A673 (cell line): ENCODE data around the gene FNBP1.

ENCODE experiments used
- EZH2 ChIP-seq: fragments of 200-600 bp; sonication (generic); IDR thresholded peaks from 2 replicates; pipeline ENCODE4 v1.6.1; 2017; ENCODE audit warnings: borderline replicate concordance, low read depth, mild to moderate bottlenecking, mixed read lengths, antibody characterized with exemption, low read length; ENCODE audit not compliant: poor library complexity, severe bottlenecking
- TF ChIP-seq, protein P1 (sequence below): fragments of 300-800, 200-600 bp; sonication (generic); conservative IDR thresholded peaks from 2 replicates; pipeline ENCODE4 v1.5.1; 2017; ENCODE audit warnings: low read depth, mild to moderate bottlenecking, antibody characterized with exemption, low read length, moderate library complexity, mixed read lengths

DNA sequence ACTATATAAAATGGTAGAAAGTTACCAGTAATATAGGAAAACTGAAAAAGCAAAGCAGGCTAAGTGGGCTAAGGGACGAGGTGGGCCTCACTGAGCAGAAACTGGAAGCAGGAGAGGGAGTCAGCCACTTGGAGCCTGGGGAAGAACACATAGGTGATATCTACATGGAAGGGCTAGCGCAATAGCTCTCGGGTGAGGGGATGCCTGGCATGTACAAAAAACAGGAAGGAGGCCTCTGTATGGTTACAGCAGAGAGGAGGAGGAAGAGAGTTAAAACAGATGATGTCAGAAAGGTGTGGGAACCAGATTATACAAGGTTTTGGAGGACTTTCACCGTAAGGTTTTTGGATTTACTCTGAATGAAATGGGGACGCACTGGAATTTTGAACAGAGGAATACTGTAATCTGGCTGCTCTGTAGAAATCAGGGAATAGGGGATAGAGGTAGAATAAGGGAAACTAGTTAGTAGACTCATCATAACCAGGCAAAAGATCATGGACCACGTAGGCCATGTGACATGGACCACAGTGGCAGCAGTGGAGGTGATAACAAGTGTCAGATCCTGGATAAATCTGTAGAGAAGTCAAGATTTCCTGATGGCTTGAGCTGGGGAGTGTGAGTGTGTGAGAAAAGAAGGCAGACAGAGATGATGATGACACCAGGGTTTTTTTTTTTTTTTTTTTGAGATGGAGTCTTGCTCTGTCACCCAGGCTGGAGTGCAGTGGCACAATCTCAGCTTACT lies 52.5 kb downstream of the FNBP1 start:
- TF ChIP-seq, protein P1, sequence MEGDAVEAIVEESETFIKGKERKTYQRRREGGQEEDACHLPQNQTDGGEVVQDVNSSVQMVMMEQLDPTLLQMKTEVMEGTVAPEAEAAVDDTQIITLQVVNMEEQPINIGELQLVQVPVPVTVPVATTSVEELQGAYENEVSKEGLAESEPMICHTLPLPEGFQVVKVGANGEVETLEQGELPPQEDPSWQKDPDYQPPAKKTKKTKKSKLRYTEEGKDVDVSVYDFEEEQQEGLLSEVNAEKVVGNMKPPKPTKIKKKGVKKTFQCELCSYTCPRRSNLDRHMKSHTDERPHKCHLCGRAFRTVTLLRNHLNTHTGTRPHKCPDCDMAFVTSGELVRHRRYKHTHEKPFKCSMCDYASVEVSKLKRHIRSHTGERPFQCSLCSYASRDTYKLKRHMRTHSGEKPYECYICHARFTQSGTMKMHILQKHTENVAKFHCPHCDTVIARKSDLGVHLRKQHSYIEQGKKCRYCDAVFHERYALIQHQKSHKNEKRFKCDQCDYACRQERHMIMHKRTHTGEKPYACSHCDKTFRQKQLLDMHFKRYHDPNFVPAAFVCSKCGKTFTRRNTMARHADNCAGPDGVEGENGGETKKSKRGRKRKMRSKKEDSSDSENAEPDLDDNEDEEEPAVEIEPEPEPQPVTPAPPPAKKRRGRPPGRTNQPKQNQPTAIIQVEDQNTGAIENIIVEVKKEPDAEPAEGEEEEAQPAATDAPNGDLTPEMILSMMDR, result no peak
- no peak for TF ChIP-seq EZH2
